Fibroblast of skin of abdomen (primary cell): ENCODE results near the gene CACNB3. TPM values are rescaled to one million over a fixed set of nuclear protein-coding genes. Genes with fewer than 3 reads are reported as not detected.
A peak's percentile ranks its signal among the peaks of the same experiment; 100 is the strongest.

Source experiments
- DNase-seq: peaks from one replicate; pipeline ENCODE4 v3.0.0-alpha.2; 2013
- polyA plus RNA-seq, 2 experiments: library from polyadenylated mRNA; unstranded; fragments of 120-200 nt; gene quantifications; one replicate each; pipeline ENCODE4 v1.2.1, GENCODE V29; 2013; ENCODE audit not compliant: insufficient read length in 2 of 2

Gene CACNB3
- polyA plus RNA-seq (2013, experiment 1 of 2; ENCODE audit: insufficient read length), result 42.5 TPM
- 41.6 TPM for polyA plus RNA-seq (2013, experiment 2 of 2; ENCODE audit: insufficient read length)

DNA sequence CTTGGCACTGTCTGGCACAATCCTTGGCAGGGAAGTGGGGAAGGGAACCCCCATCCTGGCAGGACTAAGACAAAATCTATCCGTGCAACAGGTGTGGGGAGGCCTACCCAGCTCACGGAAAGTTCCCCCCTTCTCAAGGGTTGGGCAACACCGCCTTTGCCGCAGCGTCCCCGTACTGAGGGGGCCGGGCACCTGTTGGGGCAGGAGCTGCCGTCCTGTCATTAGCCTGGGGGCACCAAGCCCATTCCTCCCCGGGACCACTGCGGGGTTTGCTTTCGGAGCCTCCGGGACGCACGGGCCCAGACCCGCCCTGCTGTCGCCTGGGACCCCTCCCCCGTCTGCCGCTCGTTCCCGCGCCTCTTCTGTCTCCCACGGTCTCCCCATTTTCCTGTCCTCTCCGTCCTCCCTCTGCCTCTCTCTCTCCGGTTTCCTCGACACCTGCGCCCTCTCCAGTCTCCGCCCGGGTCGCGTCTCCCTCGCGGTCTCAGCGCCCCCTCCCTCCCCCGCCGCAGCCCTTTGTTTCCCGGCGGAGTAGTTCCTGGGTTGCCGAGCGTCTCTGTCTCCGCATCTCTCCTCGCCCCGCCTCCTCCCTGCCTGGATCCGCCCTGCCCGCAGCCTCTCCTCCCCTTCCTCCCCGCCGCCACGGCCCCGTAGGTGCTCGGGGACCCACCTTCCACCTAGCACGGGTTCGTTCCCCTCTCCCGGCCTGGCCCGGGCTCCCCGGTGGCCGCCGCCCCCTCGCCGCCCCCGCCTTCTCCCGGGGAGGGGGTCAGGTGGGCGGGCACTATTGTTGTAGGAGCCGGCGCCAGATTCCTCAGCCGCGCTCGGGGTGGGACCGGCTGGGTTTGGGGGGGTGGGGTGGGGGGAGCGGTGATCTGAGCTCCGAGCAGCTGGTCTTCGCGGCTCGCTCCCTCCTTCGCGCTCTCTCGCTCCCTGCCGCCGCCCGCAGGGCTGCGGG is at the start of gene CACNB3:
Gene CACNB3, plus strand, starts transcription at position 624 of the 958 bp plus-strand sequence. CDS start 434 bp downstream, outside the sequence.
- DNase-seq, result peak; percentile 59

DNA sequence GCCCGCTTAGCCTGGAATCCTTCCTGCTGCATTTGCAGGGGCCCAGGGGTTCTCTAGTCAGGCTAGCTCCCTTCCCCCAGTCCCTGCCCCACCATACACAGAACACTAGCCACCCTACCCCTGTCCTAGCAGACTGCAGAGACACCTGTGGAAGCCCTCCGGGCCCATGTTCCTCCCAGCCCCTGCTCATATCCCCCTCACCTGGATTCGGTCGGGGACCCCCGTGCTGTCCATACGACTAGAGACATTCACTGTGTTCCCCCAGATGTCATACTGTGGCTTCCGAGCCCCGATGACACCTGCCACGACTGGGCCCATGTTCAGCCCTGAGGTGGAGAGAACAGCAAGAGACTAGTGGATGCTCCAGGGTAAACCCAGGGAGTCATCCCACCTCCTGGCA is 49.6 kb upstream of the CACNB3 start:
- no peak for DNase-seq

DNA sequence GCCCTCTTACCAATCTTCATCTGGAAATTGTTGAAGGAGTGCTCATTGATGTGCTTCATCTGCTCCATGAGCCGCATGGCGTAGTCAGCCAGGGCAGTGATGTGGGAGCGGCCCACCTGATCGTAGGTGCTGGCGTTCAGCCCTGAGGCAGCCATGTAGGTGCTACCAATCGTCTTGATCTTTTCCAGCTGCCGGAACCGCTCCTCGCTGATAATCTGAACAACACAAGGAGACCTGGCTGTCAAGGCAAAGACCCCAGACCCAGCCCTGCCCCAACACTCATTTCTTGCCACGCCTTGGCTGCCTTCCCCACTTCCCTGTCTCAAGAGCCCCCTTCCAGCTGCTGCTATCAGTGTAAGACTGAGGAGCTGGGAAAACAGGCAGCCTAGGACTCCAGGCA is 47.5 kb upstream of the CACNB3 start:
- no peak for DNase-seq

DNA sequence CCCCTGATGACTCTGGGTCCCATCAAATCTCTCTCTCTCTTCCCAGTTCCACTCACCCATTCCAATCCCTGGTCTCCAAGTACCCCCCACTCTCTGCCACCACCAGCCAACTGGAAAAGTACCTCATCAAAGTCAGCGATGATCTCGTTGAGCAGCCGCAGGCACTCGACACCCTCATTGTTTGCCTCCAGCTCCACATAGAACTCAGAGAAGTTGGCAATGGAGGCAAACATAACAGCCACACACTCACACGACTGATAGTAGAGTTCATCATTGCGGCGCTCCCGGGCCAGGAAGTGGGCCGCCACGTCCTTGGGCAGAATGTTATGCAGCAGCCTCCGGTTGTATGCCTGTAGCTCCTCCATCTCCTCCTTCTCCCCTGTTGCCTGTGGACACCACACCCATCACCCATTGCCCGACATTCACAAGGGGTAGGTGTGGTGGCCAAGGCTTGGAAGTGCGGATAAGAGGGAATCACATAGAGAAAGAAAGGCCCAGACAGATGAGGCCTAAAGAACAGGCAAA is 46.6 kb upstream of the CACNB3 start:
- no peak for DNase-seq

DNA sequence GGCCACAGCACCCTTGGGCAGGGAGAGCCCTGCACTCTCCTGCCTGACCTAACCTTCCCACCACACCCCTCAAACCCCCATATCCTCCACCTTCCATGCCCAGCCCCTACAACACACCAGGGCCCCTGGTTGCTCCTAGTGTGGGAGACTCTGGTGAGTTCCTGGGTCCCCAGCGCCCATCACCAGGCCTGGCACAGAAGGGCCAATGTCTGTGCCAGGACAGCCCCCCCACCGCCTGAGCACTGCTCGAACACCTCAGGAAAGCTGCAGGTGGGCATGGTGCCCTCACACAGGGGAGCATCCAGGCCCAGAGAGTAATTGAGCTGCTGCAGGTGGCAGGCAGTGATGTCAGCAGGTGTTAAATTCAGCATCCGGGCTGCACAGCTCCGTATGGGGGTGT is 44.6 kb upstream of the CACNB3 start:
- DNase-seq, result no peak

DNA sequence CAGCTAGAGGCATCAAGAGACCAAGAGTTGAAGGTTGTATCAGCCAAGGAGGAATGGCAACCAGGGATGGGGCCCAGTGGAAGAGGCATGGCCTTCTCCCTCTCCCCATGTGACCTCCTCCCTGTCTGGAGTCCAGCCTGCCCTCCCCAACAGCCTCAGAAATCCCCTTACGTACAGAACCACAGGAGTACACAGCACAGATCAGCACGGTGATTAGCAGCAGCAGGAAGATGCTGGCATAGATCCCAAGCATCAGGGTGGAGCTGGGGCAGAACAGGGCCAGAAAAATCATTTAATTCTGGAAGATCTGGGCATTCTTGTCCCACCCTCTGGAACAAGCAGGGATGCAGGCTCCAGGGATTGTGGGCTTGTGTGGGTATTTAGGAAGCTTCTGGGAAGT is 43.8 kb upstream of the CACNB3 start:
- no peak for DNase-seq

DNA sequence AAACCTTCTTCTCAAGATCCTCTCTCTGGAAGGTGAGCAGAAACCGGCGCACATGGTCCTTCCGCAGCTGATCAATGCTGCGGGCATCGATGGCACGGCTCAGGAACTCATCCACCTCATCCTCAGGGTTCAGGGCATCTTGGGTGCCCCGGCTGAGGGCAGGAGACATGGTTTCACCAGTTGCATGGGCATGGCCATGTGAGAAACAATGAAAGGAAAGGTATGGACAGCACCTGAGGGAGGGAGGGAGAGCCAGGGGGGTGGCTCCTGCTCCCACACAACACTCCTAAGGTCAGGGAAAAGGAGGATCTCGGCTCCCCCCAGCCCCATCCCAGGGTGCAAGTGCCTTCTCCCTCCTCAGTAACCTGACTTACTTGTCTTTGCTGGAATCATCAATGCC is 43.0 kb upstream of the CACNB3 start:
- DNase-seq, result no peak

DNA sequence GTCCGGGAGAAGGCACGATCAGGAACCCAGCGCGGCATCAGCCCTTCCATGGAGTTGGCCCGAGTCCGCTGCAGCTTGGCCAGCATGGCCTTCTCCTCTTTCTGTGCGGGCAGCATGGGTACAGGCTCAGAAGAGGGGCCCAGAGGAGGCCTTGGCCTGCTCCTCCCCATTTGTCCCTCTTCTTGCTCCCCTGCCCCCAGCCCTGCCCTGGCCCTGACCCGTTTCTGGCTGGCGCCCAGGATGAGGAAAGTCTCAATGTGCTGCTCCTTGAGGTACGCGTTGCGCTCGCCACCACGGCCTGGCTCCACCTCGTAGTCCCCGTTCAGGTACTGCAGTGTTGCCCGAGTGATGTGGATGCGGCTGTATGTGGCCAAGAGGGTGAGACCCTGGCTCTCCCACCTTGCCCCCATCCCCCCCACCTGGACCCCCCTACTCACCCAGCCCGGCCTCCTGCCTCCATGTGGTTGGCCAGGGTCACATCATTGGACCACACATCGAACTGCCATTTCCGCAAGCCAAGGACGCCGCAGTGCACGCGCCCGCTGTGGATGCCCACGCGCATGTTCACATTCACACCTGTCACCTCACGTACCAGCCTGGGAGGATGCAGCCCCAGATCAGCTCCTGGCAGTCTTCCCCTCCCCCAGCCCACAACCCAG is 42.2 kb upstream of the CACNB3 start:
- DNase-seq, result no peak

DNA sequence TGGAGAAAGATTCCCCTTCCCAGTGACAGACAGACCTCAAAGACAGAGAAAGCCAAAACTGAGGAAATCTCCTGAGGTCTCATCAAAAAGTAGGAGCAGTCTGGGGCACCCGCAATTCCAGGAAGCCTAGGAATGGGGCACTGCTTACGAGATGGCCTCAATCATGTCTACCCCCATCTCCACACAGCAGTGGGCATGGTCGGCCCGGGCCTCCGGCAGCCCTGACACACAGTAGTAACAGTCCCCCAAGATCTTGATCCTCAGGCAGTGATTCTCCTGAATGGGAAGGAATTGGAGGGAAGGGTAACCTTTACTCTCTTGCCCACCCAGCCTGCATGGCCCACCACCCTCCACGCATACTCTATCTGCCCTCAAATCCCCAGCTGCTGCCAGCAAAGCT is 41.3 kb upstream of the CACNB3 start:
- DNase-seq, result no peak

DNA sequence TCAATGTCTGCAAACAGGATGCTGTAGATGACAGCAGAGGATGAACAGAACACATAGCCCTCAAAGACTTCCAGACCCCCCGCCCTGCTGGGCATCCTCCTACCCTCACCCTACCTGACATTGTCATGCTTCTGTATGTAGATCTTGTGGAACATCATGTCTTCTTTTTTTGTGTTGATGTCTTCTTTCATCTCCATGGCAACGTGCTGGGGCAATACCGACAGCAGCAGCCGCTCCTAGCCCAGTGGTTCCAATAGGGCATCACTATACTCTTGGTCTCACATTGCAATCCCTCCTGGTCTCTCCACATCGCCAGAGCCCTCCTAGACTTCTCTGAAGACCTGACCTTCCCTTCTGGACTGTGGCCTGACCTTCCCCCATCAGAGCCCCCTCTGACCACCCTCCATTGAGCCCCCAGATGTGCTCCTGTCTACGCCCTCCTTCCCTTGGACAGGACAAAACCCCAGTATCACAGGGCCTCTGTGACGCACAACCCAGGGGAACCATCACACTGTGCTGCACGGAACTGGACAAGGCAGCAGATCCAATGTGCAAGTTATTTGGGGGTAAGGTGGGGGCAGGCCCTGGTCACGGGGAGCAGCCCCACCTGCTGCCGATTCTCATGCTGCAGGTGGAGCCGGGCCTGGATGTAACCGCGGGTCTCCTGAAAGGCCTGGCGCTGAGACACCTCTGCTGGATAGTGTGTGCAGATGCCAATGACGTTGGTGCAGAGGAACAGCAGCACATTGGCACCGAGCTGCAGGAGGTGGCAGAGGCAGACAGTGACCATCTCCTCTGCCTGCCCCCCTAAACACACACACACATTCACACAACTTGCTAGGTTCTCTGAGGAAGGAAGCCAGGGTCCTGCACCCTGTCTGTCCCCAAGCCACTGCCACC is 40.5 kb upstream of the CACNB3 start:
- no peak for DNase-seq

DNA sequence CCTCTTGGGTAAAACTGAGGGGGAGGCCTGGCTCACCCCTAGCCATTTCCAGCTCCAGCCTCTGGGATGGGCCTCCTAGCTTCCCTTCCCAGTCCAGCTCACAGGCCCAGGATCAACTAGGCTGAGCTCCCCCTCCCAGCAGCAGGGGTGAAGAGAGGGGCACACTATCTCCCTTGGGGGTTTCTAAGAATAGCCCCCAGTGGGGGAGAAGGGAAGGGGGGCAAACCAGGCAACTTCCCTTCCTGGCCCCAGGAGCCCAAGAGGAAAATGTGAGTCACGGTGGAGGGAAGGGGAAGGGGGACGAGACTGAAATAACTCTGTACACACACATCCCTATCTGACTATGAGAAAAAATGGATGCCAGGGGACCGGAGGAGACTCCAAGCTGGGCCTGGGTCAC is 38.4 kb upstream of the CACNB3 start:
- DNase-seq, result peak; percentile 81

DNA sequence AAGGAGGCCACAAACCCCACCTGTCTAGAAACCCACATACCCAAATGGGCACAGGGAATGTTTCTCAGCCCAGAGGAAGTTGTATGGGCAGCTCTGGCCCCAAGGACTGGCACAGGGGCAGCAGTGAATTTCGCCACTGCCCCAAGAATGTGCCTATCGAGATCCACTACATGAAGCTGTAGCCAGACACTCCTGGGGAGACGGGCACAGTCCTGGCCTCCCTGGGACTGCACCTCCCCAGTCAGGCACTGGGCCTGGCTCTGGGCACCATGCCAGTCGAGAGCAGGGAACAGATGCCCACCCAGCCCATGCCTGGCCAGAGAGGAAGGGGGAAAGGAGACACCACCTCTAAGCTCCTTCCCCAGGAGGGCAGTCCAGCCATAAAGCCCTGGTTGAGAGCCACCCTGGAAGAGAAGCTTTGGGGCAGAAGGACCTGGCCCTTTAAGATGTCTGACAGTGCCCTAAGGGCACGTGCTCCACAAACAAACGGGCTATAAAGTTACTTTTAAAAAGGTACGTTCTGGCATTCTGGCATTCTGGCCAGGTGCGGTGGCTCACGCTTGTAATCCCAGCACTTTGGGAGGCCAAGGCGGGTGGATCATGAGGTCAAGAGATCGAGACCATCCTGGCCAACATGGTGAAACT is 37.8 kb upstream of the CACNB3 start:
- DNase-seq, result no peak

DNA sequence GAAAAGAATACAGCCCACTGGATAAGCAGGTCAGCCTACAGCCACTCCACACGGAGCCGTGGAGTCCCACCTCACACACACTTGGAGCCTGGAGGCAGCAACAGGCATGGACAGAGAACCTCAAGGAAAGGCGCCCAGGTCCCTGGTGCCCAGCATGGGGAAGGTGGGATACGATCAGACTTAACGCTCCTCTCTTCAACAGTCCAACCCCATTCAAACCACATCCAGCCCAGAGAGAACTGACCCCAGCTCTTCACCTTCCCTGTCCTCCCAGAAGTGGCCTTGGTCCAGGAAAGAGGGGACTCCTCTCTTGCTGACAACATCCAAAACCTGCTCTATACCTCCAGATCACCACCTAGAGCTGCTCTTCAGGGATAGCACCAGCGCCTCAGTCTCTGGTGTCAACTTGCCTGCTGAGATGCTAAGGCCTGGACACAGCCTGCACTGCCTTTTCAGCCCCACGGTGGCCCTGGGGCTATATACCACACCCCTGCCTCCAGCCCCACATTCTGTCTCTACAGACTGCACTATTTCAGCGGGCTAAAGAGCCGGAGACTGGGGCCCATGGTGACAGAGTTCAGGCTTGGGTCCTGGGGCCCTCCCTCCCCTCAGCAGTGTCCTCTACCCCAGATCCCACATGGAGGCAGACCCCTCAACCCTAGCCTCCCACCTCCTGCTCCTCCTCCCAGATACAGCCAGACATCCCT is 36.4 kb upstream of the CACNB3 start:
- no peak for DNase-seq

DNA sequence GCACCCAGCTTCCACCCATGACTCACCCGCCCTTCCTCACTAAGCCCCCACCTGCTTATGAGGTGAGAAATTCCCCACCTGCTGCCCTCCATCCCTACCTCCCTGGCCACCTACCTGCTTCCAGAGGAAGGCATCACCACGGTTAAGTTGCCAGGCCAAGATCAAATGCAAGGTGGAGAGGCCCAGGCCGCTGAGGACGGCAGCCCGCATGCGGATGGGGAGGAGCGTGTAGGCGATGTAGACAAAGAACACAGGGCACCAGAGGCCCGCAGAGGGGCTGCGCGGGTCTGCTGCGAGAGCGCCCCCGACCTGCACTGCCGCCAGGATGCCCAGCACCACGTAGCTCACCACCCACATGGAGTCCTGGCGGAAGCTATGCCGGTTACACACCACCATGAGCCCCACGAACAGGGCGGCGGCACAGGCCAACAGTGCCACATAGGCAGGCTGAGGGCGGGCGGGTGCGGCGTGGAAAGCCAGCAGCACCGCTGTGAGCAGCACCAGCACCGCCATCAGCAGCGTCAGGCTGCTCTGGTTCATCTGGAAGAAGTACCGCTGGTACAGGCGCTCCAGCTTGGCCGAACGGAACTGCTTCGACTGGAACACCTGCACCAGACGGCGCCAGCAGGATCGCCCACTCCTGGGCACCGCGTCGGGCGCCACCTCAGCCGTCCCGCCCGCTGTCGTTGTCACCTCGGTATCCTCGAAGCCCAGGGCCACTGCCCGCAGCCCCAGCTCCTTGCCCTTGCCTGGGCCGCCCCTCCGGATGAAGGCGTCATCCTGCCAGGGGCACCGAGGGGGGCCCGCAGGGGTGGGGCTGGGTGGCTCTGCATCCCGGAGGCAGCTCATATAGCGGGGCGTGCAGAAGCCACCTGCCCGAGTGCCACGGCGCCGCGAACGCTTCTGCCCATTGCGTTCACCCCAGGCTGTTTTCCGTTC is 35.6 kb upstream of the CACNB3 start:
- DNase-seq, result no peak

DNA sequence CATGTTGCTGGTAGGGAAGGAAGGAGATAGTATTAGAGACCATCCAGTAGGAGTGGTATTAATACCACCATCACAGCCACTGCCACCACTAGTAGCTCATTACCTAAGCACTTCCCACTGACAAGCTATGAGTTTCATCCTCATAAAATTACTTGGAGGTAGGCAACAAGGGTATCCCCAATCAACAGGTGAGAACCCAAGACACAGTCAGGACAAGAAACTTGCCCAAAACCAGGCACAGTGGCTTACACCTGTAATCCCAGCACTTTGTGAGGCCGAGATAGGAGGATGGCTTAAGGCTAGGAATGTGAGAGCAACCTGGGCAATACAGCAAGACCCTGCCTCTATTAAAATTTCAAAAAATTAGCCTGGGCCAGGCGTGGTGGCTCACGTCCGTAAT is 34.9 kb upstream of the CACNB3 start:
- no peak for DNase-seq

DNA sequence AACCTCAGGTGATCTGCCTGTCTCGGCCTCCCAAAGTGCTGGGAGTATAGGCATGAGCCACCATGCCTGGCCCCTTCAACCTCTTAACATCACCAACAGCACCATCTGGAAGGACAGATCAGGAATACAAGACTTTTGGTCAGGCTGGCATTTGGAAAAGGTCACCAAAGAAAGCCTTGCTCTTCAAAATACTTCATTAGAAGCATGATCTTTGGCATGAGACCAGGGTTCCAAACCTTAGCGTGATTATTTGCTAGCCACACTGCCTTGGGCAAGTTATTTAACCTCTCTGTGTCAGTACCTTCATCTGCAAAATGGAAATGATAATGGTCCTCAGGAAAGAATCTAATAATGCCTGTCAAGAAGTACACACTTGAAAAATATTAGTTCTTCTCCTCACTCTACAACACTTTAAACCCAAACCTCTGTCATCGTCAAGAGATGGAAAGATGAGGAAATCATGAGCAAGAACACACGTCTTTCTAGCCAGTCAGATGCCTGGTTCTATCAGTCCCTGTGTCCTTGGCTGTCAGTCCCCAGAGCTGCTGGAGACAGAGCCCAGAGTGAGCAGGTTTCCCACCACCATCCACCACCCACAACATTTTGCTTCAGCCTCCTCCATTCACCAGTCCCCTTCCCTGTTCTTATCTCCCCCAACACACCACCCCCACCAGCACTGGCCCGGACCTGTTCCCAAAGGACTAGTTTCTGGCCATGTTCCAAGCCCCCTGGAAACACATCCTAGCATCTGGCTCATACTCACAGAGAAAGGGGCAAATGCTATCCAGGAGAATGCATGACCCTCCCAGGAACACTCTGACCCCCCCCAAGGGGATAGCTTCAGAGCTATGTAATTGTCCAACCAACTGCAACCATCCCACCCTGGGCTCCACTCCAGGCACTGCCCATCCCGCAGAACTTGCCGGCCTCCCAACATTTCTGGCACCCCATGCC is 31.4 kb upstream of the CACNB3 start:
- DNase-seq, result no peak

DNA sequence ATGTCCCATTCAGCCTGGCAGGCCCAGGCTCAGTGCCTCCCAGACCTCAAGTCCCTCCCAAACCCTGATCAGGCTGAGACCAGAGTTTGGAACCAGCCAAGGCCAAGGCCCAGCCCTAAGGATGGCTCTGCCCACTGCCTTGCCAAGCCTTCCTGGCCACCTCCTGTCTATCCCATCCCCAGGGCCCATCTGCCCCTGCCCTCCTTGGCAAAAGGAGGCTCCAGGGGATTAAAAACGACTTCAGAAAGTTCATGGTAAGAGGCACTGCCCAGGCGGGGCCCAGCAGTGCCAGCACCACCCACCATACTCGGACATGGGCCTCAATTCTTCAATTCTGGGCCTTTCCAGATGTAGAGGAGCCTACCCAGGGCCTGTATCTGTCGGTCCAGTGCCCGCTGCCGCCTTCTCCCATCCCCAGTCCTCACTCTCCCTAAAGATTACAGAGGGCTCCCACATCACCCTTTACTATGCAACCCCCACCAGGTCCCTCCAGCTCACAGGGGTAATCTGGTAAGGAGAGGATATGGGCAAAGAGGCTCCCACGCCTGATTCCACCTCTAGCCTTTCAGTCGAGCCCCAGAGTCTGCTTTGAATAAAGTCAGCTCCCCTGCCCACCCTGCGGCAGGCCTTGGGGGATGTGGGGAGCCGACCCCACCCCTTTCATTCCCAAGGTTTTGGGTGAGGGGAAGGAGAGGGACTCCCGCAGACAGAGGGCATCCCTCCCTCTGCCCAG is 30.3 kb upstream of the CACNB3 start:
- no peak for DNase-seq

DNA sequence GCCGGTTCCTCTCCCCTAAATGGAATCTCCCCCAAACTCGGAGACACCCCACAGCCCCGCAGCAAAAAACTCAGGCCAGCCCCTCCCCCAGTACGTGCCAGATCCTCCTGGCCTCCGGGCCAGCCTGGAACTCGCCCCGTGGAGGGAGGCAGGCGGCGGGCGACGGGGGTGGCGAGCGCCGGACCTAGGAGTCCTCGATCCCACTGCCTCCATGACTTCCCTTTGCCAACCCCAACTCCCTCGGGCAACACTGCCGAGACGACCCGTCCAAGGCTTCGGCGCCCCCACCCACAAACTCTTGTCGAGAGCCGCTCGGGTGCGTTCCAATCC is 29.8 kb upstream of the CACNB3 start:
- no peak for DNase-seq
